22Rv1 (cell line): Measurements from ENCODE around the gene LRRC7.
"Not testable (repeated sequence)": the region's sequence is repeated elsewhere in the genome, so short reads cannot be mapped to it uniquely, and the experiment has no call there.

Source experiments
- CTCF ChIP-seq: fragments of 450-650 bp; IDR thresholded peaks from 2 replicates; pipeline ENCODE4 v1.5.1; 2017; ENCODE audit warnings: mild to moderate bottlenecking
- ZFX ChIP-seq: fragments of 450-650 bp; IDR thresholded peaks from 2 replicates; pipeline ENCODE4 v1.6.1; 2017; ENCODE audit warnings: antibody characterized with exemption, borderline replicate concordance

- not testable (repeated sequence) for TF ChIP-seq CTCF, ZFX
Measured at GRCh38 chr1:70045581-70045980, 477.9 kb downstream of the LRRC7 start.
